Measurements from ENCODE around the gene DSPP. TPM values are rescaled to one million over a fixed set of nuclear protein-coding genes. Genes with fewer than 3 reads are reported as not detected.

DSPP gene
- total RNA-seq: not detected in 2 replicates
- long read RNA-seq: 0 reads

DNA sequence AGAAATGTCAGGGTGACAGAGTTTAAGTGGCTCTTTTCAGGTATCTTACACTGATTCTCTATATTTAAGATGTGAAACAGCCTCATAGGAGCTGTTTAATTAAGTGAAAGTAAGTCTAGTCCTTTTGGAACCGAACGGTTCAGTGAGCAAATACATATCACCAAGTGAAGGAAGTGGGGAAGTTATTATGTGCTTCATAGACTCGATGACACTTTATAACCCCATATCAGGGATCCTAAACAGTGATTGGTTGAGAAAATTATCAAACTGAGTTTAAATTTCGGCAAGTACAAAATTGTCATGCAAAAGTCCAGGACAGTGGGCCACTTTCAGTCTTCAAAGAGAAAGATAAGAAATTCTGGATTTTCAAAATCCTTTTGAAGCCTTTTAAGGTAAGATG, at the start of gene DSPP:
TSS of gene DSPP (plus strand) at position 301 of the 400 bp plus-strand sequence. CDS start 2,380 bp downstream, outside the sequence.
- H3K4me1 Mint-ChIP-seq: peaks cover 3% of the 10 kb centered on the region
- peaks cover 3% of the 10 kb centered on the region for H3K9me3 Mint-ChIP-seq
- no peak within 1 kb of the TSS for H3K4me3 Mint-ChIP-seq
- no peaks in the 10 kb centered on the region for H3K27me3 Mint-ChIP-seq (ENCODE audit: low read depth)
- DNase-seq (ENCODE audit: low read depth, low spot score): no peak
- H3K36me3 Mint-ChIP-seq (ENCODE audit: low read depth): no peaks in the 10 kb centered on the region
- no peak within 1 kb of the TSS for H3K27ac Mint-ChIP-seq (ENCODE audit: unreplicated experiment)
- TF ChIP-seq, protein P1, sequence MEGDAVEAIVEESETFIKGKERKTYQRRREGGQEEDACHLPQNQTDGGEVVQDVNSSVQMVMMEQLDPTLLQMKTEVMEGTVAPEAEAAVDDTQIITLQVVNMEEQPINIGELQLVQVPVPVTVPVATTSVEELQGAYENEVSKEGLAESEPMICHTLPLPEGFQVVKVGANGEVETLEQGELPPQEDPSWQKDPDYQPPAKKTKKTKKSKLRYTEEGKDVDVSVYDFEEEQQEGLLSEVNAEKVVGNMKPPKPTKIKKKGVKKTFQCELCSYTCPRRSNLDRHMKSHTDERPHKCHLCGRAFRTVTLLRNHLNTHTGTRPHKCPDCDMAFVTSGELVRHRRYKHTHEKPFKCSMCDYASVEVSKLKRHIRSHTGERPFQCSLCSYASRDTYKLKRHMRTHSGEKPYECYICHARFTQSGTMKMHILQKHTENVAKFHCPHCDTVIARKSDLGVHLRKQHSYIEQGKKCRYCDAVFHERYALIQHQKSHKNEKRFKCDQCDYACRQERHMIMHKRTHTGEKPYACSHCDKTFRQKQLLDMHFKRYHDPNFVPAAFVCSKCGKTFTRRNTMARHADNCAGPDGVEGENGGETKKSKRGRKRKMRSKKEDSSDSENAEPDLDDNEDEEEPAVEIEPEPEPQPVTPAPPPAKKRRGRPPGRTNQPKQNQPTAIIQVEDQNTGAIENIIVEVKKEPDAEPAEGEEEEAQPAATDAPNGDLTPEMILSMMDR (conservative IDR thresholded peaks at IDR 0.05): no peak

DNA sequence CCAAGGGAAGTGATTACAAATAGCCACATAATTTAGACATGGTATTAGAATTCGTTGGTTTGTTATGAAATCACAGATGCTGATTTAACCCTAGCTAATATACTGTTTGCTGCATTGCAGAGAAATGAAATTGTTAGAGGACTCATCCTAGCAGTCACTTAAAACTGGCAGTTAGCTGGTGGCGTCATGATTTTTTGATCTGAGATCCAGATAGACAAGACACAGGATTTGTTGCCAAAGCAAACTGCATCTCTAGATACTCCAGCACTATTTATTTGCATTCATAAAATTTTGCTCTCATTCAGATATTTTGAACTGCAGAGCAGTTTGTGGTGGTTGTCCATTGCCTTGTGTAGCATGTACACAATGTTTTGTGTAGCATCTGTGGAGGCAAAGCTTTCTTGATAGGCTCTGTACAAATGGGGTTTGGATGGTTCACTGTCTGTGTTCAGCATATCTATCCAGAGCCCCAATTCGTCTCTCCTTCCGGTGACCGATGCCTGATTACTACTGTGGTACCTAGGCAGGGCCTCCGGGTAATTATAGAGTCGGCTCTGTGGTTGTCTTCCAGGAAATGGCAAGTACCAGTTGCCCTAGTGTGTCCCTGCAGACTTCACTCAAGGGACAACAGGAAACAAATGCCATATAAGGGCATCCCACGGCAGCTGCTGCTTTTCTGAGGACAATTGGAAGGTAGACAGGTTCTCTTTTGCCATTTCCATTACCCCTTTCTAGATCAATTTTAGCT, 49.1 kb upstream of the DSPP start:
- H3K36me3 Mint-ChIP-seq (ENCODE audit: low read depth): no peaks in the 10 kb centered on the region
- H3K9me3 Mint-ChIP-seq: peaks cover 2% of the 10 kb centered on the region
- no peaks in the 10 kb centered on the region for H3K27me3 Mint-ChIP-seq (ENCODE audit: low read depth)
- DNase-seq (ENCODE audit: low read depth, low spot score): no peak
- H3K4me1 Mint-ChIP-seq: no peaks in the 10 kb centered on the region
- no peak overlapping the region for H3K27ac Mint-ChIP-seq (ENCODE audit: unreplicated experiment)
- no peak overlapping the region for H3K4me3 Mint-ChIP-seq
- TF ChIP-seq, protein P1 (conservative IDR thresholded peaks at IDR 0.05): no peak

DNA sequence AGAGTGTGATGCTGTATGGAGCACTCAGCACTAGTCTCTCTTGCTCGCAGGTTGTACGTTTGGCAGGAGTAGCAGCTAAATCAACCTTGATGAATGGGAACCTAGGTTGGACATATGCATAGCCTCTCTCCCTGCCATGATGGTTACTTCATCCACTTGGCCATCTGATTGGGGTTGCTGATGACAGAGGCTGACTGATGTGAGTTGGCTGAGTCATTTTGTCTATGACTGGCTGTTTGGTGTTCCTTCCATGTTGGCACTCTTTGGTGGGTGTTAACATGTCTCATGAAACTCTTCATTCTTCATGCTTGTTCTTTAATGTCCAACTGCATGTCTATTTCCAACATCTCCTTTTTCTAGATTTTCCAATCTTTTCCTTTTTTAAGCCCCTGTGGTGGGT, 47.5 kb upstream of the DSPP start:
- Mint-ChIP-seq H3K27ac (ENCODE audit: unreplicated experiment) (no peak overlapping the region), H3K4me3 (no peak overlapping the region), H3K4me1 (no peaks in the 10 kb centered on the region), H3K9me3 (peaks cover 2% of the 10 kb centered on the region), H3K36me3 (ENCODE audit: low read depth) (no peaks in the 10 kb centered on the region), H3K27me3 (ENCODE audit: low read depth) (no peaks in the 10 kb centered on the region)
- DNase-seq (ENCODE audit: low read depth, low spot score): no peak
- TF ChIP-seq, protein P1 (conservative IDR thresholded peaks at IDR 0.05): no peak

DNA sequence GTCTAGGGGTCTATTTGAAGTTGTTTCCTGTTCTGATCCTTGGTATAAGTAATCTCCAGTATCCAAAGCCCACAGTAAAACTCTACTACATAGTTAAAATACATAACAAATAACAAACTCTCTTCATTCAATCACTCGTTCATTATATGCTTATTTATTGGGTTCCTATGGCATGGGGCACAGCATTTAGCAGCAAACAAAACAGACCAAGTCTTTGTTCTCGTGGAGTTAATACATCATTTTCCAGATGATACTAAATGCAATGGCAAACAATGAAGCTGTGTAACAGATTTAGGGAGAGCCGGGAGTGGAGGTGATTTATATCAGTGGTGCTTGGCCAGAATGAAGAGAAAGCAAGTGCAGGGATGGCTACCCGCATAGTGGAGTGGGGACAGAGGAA, 42.6 kb upstream of the DSPP start:
- no peak for DNase-seq (ENCODE audit: low read depth, low spot score)
- Mint-ChIP-seq H3K4me1 (no peaks in the 10 kb centered on the region), H3K9me3 (no peaks in the 10 kb centered on the region), H3K4me3 (no peak overlapping the region), H3K27ac (ENCODE audit: unreplicated experiment) (no peak overlapping the region), H3K27me3 (ENCODE audit: low read depth) (no peaks in the 10 kb centered on the region), H3K36me3 (ENCODE audit: low read depth) (no peaks in the 10 kb centered on the region)
- TF ChIP-seq, protein P1 (conservative IDR thresholded peaks at IDR 0.05): no peak

DNA sequence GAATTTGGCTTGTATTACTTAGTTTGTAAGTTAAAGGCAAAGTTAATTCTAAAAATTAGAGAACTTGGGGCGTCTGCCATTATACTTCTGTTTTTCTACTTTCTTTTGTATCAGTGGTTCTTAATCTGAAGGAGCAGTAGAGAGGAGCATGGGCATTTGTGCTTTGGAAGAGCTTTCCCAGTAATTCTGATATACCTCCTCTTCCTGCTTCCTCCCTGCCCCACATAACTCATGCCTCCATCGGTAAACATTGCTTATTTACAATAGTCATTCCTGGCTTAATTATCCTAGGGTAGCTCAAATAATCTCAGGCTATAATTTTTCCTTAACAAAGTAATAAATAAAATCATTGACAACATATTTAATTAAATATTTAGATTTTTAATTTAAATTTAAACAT, 42.1 kb upstream of the DSPP start:
- H3K4me3 Mint-ChIP-seq: no peak overlapping the region
- no peak overlapping the region for H3K27ac Mint-ChIP-seq (ENCODE audit: unreplicated experiment)
- no peaks in the 10 kb centered on the region for H3K4me1 Mint-ChIP-seq
- no peaks in the 10 kb centered on the region for H3K36me3 Mint-ChIP-seq (ENCODE audit: low read depth)
- no peak for DNase-seq (ENCODE audit: low read depth, low spot score)
- no peaks in the 10 kb centered on the region for H3K9me3 Mint-ChIP-seq
- H3K27me3 Mint-ChIP-seq (ENCODE audit: low read depth): no peaks in the 10 kb centered on the region
- TF ChIP-seq, protein P1 (conservative IDR thresholded peaks at IDR 0.05): no peak
